ENCODE results near the gene ZNF556.
"Not testable (repeated sequence)": the region's sequence is repeated elsewhere in the genome, so short reads cannot be mapped to it uniquely, and the experiment has no call there.

Gene ZNF556

DNA sequence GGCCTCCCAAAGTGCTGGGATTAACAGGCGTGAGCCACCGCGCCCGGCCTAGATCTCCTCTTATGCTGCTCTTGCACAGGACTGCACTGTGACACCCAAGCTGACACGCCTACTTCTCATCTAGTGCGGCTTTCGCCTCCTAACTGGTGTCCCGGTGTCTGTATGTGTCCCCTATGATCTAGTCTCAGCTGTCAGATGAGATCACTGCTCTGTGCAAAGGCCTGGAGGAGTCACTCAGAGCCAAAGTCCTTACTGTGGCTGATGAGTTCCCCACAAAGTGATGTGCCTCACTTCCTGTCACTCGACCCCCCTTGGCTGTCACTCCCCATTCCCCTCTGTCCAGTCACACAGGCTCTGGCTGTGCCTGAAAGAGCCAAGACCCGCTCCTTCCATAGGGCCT is 2.5 kb downstream of the ZNF556 start:
- no peak for DNase-seq
- Histone ChIP-seq H3K9me3 (ENCODE audit: severe bottlenecking) (peaks cover 12% of the 10 kb centered on the region), H3K27ac (no peak overlapping the region), H3K36me3 (no peaks in the 10 kb centered on the region), H3K4me3 (ENCODE audit: low read depth, low read length) (no peak overlapping the region), H3K27me3 (ENCODE audit: insufficient read depth, low read depth, severe bottlenecking) (no peaks in the 10 kb centered on the region)
- TF ChIP-seq, protein P1, sequence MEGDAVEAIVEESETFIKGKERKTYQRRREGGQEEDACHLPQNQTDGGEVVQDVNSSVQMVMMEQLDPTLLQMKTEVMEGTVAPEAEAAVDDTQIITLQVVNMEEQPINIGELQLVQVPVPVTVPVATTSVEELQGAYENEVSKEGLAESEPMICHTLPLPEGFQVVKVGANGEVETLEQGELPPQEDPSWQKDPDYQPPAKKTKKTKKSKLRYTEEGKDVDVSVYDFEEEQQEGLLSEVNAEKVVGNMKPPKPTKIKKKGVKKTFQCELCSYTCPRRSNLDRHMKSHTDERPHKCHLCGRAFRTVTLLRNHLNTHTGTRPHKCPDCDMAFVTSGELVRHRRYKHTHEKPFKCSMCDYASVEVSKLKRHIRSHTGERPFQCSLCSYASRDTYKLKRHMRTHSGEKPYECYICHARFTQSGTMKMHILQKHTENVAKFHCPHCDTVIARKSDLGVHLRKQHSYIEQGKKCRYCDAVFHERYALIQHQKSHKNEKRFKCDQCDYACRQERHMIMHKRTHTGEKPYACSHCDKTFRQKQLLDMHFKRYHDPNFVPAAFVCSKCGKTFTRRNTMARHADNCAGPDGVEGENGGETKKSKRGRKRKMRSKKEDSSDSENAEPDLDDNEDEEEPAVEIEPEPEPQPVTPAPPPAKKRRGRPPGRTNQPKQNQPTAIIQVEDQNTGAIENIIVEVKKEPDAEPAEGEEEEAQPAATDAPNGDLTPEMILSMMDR (IDR thresholded peaks at IDR 0.05; ENCODE audit: low read depth, low read length) = no peak

DNA sequence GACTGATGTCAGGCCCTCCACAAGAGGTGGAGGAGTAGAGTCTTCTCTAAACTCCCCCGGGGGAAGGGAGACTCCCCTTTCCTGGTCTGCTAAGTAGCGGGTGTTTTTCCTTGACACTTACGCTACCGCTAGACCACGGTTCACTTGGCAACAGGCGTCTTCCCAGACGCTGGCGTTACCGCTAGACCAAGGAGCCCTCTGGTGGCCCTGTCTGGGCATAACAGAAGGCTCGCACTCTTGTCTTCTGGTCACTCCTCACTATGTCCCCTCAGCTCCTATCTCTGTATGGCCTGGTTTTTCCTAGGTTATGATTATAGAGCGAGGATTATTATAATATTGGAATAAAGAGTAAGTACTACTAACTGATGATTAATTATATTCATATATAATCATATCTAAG is 5.0 kb downstream of the ZNF556 start:
- not testable (repeated sequence) for H3K4me3 ChIP-seq (ENCODE audit: low read depth, low read length); H3K27ac ChIP-seq; H3K36me3 ChIP-seq; DNase-seq; H3K27me3 ChIP-seq (ENCODE audit: insufficient read depth, low read depth, severe bottlenecking)
- H3K9me3 ChIP-seq (ENCODE audit: severe bottlenecking) = peaks cover 12% of the 10 kb centered on the region

DNA sequence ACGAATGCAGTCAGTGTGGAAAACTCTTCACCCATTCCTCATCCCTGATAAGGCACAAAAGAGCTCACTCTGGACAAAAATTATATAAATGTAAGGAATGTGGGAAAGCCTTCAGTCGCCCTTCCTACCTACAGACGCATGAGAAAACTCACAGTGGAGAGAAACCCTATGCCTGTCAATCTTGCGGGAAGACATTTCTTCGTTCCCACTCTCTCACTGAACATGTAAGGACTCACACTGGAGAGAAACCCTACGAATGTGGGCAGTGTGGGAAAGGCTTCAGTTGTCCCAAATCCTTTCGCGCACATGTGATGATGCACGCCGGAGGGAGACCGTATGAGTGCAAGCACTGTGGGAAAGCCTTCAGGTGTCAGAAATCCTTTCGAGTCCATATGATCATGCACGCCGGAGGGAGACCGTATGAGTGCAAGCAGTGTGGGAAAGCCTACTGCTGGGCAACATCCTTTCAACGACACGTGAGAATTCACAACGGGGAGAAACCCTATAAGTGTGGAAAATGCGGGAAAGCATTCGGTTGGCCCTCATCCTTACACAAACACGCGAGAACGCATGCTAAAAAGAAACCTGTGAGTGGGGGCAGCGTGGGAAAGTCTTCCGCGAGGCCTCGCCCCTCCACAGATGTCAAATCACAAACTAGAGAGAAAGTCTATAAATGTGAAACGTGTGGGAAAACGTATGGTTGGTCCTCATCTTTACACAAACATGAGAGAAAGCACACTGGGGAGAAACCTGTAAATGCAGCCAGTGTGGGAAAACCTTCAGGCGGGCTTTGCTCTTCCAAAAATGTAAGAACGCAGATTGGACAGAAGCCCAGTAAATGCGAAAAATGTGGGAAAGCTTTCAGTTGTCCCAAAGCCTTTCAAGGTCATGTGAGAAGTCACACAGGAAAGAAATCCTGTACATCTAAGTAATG is 10.5 kb downstream of the ZNF556 start:
- no peaks in the 10 kb centered on the region for H3K36me3 ChIP-seq
- no peak overlapping the region for H3K4me3 ChIP-seq (ENCODE audit: low read depth, low read length)
- DNase-seq = no peak
- H3K27ac ChIP-seq = no peak overlapping the region
- peaks cover 32% of the 10 kb centered on the region for H3K9me3 ChIP-seq (ENCODE audit: severe bottlenecking)
- no peaks in the 10 kb centered on the region for H3K27me3 ChIP-seq (ENCODE audit: insufficient read depth, low read depth, severe bottlenecking)
- TF ChIP-seq, protein P1 (IDR thresholded peaks at IDR 0.05; ENCODE audit: low read depth, low read length) = no peak

DNA sequence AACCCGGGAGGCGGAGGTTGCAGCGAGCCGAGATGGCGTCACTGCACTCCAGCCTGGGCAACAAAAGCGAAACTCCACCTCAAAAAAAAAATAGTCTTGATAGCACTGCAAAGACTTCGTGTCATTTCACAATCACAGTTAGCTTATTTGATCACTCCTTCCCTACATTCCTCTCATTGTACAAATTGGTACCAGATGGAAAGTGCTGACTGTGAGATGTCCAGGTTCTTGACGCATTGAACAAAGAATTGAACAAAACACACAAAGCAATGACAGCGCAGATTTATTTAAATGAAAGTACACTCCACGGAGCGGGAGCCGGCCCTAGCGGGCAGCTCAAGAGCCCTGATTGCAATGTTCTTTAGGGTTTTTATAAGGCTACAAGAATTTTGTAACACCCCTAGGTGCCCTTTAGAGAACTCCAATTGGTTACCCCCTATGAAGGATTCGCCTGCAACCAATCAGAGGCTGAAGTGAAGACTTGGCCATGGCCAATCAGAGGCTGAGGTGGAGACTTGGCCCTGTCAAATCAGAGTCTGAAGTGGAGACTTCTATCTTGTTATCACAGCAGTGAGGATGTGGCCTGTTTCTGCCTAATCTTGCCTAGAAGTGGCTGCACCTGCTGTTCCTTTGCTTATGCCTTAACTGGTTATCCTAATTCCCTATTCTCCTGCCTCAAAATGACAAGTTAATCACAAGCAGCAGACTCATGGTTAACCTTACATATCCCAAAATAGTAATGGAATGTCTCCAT is 16.7 kb downstream of the ZNF556 start:
- H3K27me3 ChIP-seq (ENCODE audit: insufficient read depth, low read depth, severe bottlenecking) = no peaks in the 10 kb centered on the region
- H3K36me3 ChIP-seq = no peaks in the 10 kb centered on the region
- H3K4me3 ChIP-seq (ENCODE audit: low read depth, low read length) = no peak overlapping the region
- DNase-seq = no peak
- peaks cover 7% of the 10 kb centered on the region for H3K9me3 ChIP-seq (ENCODE audit: severe bottlenecking)
- TF ChIP-seq, protein P1 (IDR thresholded peaks at IDR 0.05; ENCODE audit: low read depth, low read length) = no peak
- H3K27ac ChIP-seq = no peak overlapping the region

DNA sequence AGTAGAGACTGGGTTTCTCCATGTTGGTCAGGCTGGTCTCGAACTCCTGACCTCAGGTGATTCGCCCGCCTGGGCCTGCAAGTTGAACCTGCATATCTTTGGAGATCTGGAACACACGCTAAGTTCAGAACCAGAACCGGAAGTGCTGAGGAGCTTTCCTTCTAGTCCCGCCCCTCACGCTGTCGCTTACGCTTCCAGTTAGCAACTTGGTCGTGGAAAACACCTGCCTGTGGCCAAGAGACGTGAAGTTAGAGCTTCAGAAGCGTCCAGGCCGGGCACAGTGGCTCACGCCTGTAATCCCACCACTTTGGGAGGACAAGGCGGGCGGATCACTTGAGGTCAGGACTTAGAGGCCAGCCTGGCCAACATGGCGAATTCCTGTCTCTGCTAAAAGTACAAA is 18.6 kb downstream of the ZNF556 start:
- Histone ChIP-seq H3K27ac (no peak overlapping the region), H3K27me3 (ENCODE audit: insufficient read depth, low read depth, severe bottlenecking) (no peaks in the 10 kb centered on the region), H3K9me3 (ENCODE audit: severe bottlenecking) (no peaks in the 10 kb centered on the region), H3K4me3 (ENCODE audit: low read depth, low read length) (no peak overlapping the region), H3K36me3 (no peaks in the 10 kb centered on the region)
- no peak for DNase-seq
- TF ChIP-seq, protein P1 (IDR thresholded peaks at IDR 0.05; ENCODE audit: low read depth, low read length) = no peak

DNA sequence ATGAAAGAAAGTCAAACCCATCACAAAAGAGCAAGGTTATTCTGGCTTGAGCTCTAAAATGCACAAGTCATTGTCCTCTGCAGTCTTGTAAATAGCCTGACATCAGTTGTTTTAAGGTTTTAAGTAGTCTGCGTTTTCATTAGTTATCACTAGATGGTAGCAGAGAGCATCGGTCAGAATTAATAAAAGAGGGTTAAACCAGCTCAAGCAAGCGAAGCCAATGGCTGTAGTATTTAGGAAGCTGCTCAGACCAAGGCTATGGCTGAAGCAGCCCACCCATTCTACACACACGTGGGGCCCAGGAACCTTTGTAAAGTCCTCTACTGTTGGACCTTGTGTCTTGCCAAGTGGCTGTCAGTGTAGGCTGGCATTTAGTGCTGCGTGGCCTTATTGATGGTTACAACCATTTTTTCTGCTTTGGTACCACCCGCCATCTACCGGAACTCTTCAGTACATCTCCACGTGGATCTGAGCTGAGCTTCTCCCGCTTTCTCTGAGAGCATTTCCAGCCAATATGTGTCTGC is 20.3 kb downstream of the ZNF556 start:
- Histone ChIP-seq H3K36me3 (no peaks in the 10 kb centered on the region), H3K9me3 (ENCODE audit: severe bottlenecking) (no peaks in the 10 kb centered on the region), H3K27me3 (ENCODE audit: insufficient read depth, low read depth, severe bottlenecking) (no peaks in the 10 kb centered on the region), H3K4me3 (ENCODE audit: low read depth, low read length) (no peak overlapping the region), H3K27ac (no peak overlapping the region)
- peak; percentile 23 for DNase-seq
- TF ChIP-seq, protein P1 (IDR thresholded peaks at IDR 0.05; ENCODE audit: low read depth, low read length) = peak; percentile 50
